Mesendoderm (in vitro differentiated cells): ENCODE results near the gene LMTK2.

ENCODE experiments used
- DNase-seq: peaks from one replicate; pipeline ENCODE4 v3.0.0; 2013
- H2AK5ac ChIP-seq: 2 replicates; pipeline ENCODE4 v1.6.1; 2013; ENCODE audit warnings: low read length, inconsistent platforms
- H2BK120ac ChIP-seq: 2 replicates; pipeline ENCODE4 v1.6.1; 2013; ENCODE audit warnings: low read depth, mild to moderate bottlenecking, low read length, moderate library complexity, mixed read lengths
- H2BK15ac ChIP-seq: replicated peaks from 2 replicates; pipeline ENCODE4 v1.6.1; 2013; ENCODE audit warnings: low read depth, mild to moderate bottlenecking, moderate library complexity
- H2BK5ac ChIP-seq: 2 replicates; pipeline ENCODE4 v1.6.1; 2013; ENCODE audit warnings: low read length, inconsistent platforms
- H3K18ac ChIP-seq: 2 replicates; pipeline ENCODE4 v1.6.1; 2013; ENCODE audit warnings: mild to moderate bottlenecking, low read length, mixed read lengths
- H3K23ac ChIP-seq: one replicate; pipeline ENCODE4 v1.6.1; 2013; ENCODE audit warnings: low read length
- H3K27ac ChIP-seq: 2 replicates; pipeline ENCODE4 v1.5.1; 2013; ENCODE audit warnings: low read depth, mild to moderate bottlenecking, inconsistent platforms, low read length, moderate library complexity
- H3K27me3 ChIP-seq: 2 replicates; pipeline ENCODE4 v1.6.1; 2013; ENCODE audit warnings: low read length, control low read depth, mild to moderate bottlenecking, inconsistent platforms; ENCODE audit not compliant: insufficient read depth, poor library complexity
- H3K36me3 ChIP-seq: 2 replicates; pipeline ENCODE4 v1.6.1; 2013; ENCODE audit warnings: low read length, inconsistent platforms; ENCODE audit not compliant: control insufficient read depth, insufficient read depth
- H3K4ac ChIP-seq: one replicate; pipeline ENCODE4 v1.6.1; 2013; ENCODE audit warnings: low read depth, mild to moderate bottlenecking, low read length, moderate library complexity
- H3K4me1 ChIP-seq: 2 replicates; pipeline ENCODE4 v1.6.1; 2013; ENCODE audit warnings: low read depth, low read length, inconsistent platforms; ENCODE audit not compliant: control insufficient read depth
- H3K4me2 ChIP-seq: 2 replicates; pipeline ENCODE4 v1.6.1; 2013; ENCODE audit warnings: low read length
- H3K4me3 ChIP-seq: 2 replicates; pipeline ENCODE4 v1.5.1; 2013; ENCODE audit warnings: mild to moderate bottlenecking, low read length
- H3K56ac ChIP-seq: one replicate; pipeline ENCODE4 v1.6.1; 2013; ENCODE audit warnings: low read length
- H3K79me1 ChIP-seq: 2 replicates; pipeline ENCODE4 v1.6.1; 2013; ENCODE audit warnings: low read length, inconsistent platforms
- H3K79me2 ChIP-seq: 2 replicates; pipeline ENCODE4 v1.6.1; 2013; ENCODE audit warnings: mild to moderate bottlenecking, low read length; ENCODE audit not compliant: control insufficient read depth, insufficient read depth
- H3K9ac ChIP-seq: 2 replicates; pipeline ENCODE4 v1.6.1; 2013; ENCODE audit warnings: low read length, inconsistent platforms
- H4K5ac ChIP-seq: one replicate; pipeline ENCODE4 v1.6.1; 2013; ENCODE audit warnings: low read length
- H4K8ac ChIP-seq: one replicate; pipeline ENCODE4 v1.6.1; 2013; ENCODE audit warnings: low read depth, mild to moderate bottlenecking, control low read depth, low read length, moderate library complexity
- WGBS: extraction: QIAGEN DNeasy Blood & Tissue Kit; methylation state at CpG from one replicate; pipeline ENCODE4 v1.1.7; 2013; ENCODE audit warnings: low lambda C conversion rate, missing lambda C conversion rate; ENCODE audit not compliant: insufficient coverage; ENCODE audit errors: extremely low coverage; 5-methylcytosine and 5-hydroxymethylcytosine counted together

Gene LMTK2

GRCh38 chr7:98125759-98126158 is 19.1 kb downstream of the LMTK2 start:
- Histone ChIP-seq H3K4me2 (no peak overlapping the region), H3K18ac (no peak overlapping the region), H2BK15ac (no peak overlapping the region), H3K27ac (no peak overlapping the region), H3K27me3 (no peaks in the 10 kb centered on the region), H3K79me2 (peaks cover 21% of the 10 kb centered on the region), H2BK5ac (no peak overlapping the region), H2AK5ac (no peak overlapping the region), H3K4me1 (peaks cover 2% of the 10 kb centered on the region), H3K79me1 (peaks cover 23% of the 10 kb centered on the region), H3K36me3 (no peaks in the 10 kb centered on the region), H2BK120ac (no peak overlapping the region), H3K4me3 (no peak overlapping the region), H3K23ac (no peak overlapping the region), H3K9ac (no peak overlapping the region), H3K56ac (no peak overlapping the region), H3K4ac (no peak overlapping the region), H4K8ac (no peak overlapping the region), H4K5ac (no peak overlapping the region)
- no peak for DNase-seq
- WGBS, result no CpG with 5 or more reads among the region's 6 CpGs

- H3K4ac ChIP-seq, result no peak overlapping the region
- H2BK120ac ChIP-seq, result no peak overlapping the region
- H3K27ac ChIP-seq, result no peak overlapping the region
- H2AK5ac ChIP-seq, result no peak overlapping the region
- H2BK5ac ChIP-seq, result no peak overlapping the region
- no peak overlapping the region for H4K8ac ChIP-seq
- peak overlapping the region; percentile 9 for H3K23ac ChIP-seq
- no peak for DNase-seq
- H3K79me1 ChIP-seq, result peaks cover 23% of the 10 kb centered on the region
- no peak overlapping the region for H3K18ac ChIP-seq
- H3K27me3 ChIP-seq, result no peaks in the 10 kb centered on the region
- H3K56ac ChIP-seq, result no peak overlapping the region
- no peak overlapping the region for H3K4me2 ChIP-seq
- H2BK15ac ChIP-seq, result no peak overlapping the region
- H3K36me3 ChIP-seq, result no peaks in the 10 kb centered on the region
- no peak overlapping the region for H3K4me3 ChIP-seq
- peaks cover 18% of the 10 kb centered on the region for H3K79me2 ChIP-seq
- H4K5ac ChIP-seq, result no peak overlapping the region
- peaks cover 2% of the 10 kb centered on the region for H3K4me1 ChIP-seq
- no CpG with 5 or more reads among the region's 13 CpGs for WGBS
- no peak overlapping the region for H3K9ac ChIP-seq
Measured at GRCh38 chr7:98126311-98127142, 19.9 kb downstream of the LMTK2 start.

GRCh38 chr7:98128346-98128745 is 21.7 kb downstream of the LMTK2 start:
- no peak overlapping the region for H2BK15ac ChIP-seq
- no peak overlapping the region for H4K5ac ChIP-seq
- DNase-seq, result no peak
- H3K27ac ChIP-seq, result no peak overlapping the region
- no peak overlapping the region for H3K4me3 ChIP-seq
- H3K4me2 ChIP-seq, result no peak overlapping the region
- H4K8ac ChIP-seq, result no peak overlapping the region
- no peak overlapping the region for H2BK120ac ChIP-seq
- no peak overlapping the region for H3K56ac ChIP-seq
- peaks cover 19% of the 10 kb centered on the region for H3K79me1 ChIP-seq
- no peak overlapping the region for H2BK5ac ChIP-seq
- peaks cover 4% of the 10 kb centered on the region for H3K4me1 ChIP-seq
- H3K36me3 ChIP-seq, result no peaks in the 10 kb centered on the region
- no peak overlapping the region for H3K18ac ChIP-seq
- no peak overlapping the region for H2AK5ac ChIP-seq
- H3K27me3 ChIP-seq, result no peaks in the 10 kb centered on the region
- H3K79me2 ChIP-seq, result peaks cover 20% of the 10 kb centered on the region
- no CpG with 5 or more reads among the region's 8 CpGs for WGBS
- no peak overlapping the region for H3K4ac ChIP-seq
- no peak overlapping the region for H3K9ac ChIP-seq
- H3K23ac ChIP-seq, result no peak overlapping the region

GRCh38 chr7:98130959-98131358 is 24.3 kb downstream of the LMTK2 start:
- Histone ChIP-seq H4K8ac (no peak overlapping the region), H4K5ac (no peak overlapping the region), H3K18ac (no peak overlapping the region), H2BK5ac (no peak overlapping the region), H3K79me1 (peaks cover 21% of the 10 kb centered on the region), H3K9ac (no peak overlapping the region), H3K27ac (no peak overlapping the region), H2BK120ac (no peak overlapping the region), H3K79me2 (peaks cover 23% of the 10 kb centered on the region), H3K4ac (no peak overlapping the region), H2AK5ac (no peak overlapping the region), H3K27me3 (no peaks in the 10 kb centered on the region), H3K23ac (no peak overlapping the region), H3K4me2 (no peak overlapping the region), H3K4me1 (peaks cover 4% of the 10 kb centered on the region), H3K4me3 (no peak overlapping the region), H2BK15ac (no peak overlapping the region), H3K36me3 (no peaks in the 10 kb centered on the region), H3K56ac (no peak overlapping the region)
- no CpG with 5 or more reads among the region's 4 CpGs for WGBS
- no peak for DNase-seq

- H2BK5ac ChIP-seq, result no peak overlapping the region
- H2BK15ac ChIP-seq, result no peak overlapping the region
- no peak for DNase-seq
- peaks cover 18% of the 10 kb centered on the region for H3K79me1 ChIP-seq
- H3K4me1 ChIP-seq, result peaks cover 4% of the 10 kb centered on the region
- no peak overlapping the region for H3K27ac ChIP-seq
- peaks cover 4% of the 10 kb centered on the region for H3K36me3 ChIP-seq
- peaks cover 18% of the 10 kb centered on the region for H3K79me2 ChIP-seq
- no CpG with 5 or more reads among the region's 4 CpGs for WGBS
- no peak overlapping the region for H3K56ac ChIP-seq
- no peak overlapping the region for H3K4me2 ChIP-seq
- H2BK120ac ChIP-seq, result no peak overlapping the region
- no peak overlapping the region for H4K5ac ChIP-seq
- no peak overlapping the region for H4K8ac ChIP-seq
- no peak overlapping the region for H2AK5ac ChIP-seq
- H3K23ac ChIP-seq, result no peak overlapping the region
- H3K9ac ChIP-seq, result no peak overlapping the region
- H3K4ac ChIP-seq, result no peak overlapping the region
- no peaks in the 10 kb centered on the region for H3K27me3 ChIP-seq
- no peak overlapping the region for H3K4me3 ChIP-seq
- no peak overlapping the region for H3K18ac ChIP-seq
Measured at GRCh38 chr7:98133181-98133580, 26.5 kb downstream of the LMTK2 start.
